HepG2 (cell line): ENCODE results near the gene DNM3. TPM values are rescaled to one million over a fixed set of nuclear protein-coding genes. Genes with fewer than 3 reads are reported as not detected.

ENCODE experiments used
- ATAC-seq: fragments of 200-7000 bp; cut with Tn5 transposase; 3 replicates; pipeline ENCODE4 v1.9.1; 2020; ENCODE audit warnings: mild to moderate bottlenecking, moderate library complexity
- BruUV-seq: library from RNA; stranded (reverse); fragments of 400-500 nt; replicated peaks from 2 replicates; lab custom pipeline; 2021; lab: Mats Ljungman, UMichigan
- CTCF ChIA-PET: fragments of 300-600 bp; formaldehyde crosslinking; extraction: SDS; loops from one replicate; lab custom pipeline; 2021; ENCODE audit warnings: low total read pairs, inconsistent platforms, low intra/inter-chr PET ratio; lab: Yijun Ruan, JAX
- POLR2A ChIA-PET: fragments of 350-600 bp; sonication (Branson Sonifier 250); formaldehyde crosslinking; loops from one replicate; lab custom pipeline; 2020; ENCODE audit warnings: antibody characterized with exemption, inconsistent platforms; lab: Yijun Ruan, JAX
- DNase-seq: peaks from one replicate; pipeline ENCODE4 v3.0.0-alpha.2; 2015; ENCODE audit warnings: low spot score
- FAIRE-seq: peaks from 3 replicates; lab custom pipeline; 2011; peaks lifted over from hg19 to GRCh38; lab: Jason Lieb, UNC
- H2AFZ ChIP-seq: one replicate; pipeline ENCODE4 v1.6.1; 2011; ENCODE audit warnings: low read length, inconsistent platforms
- H3K27ac ChIP-seq: fragments of 300-600 bp; 3 replicates; pipeline ENCODE4 v1.8.0; 2011; ENCODE audit warnings: mixed run types, mild to moderate bottlenecking, mixed read lengths, low read length, inconsistent platforms; ENCODE audit not compliant: insufficient read depth; ENCODE audit errors: extremely low read length
- H3K27me3 ChIP-seq, 2 experiments: fragments of 200-600 bp in 1 of 2; 2 replicates in 1 of 2; 3 replicates in 1 of 2; pipeline versions ENCODE4 v1.6.0 to v1.8.0; 2011; ENCODE audit warnings: low read length in 2 of 2, mild to moderate bottlenecking in 2 of 2, moderate library complexity in 2 of 2, inconsistent platforms in 1 of 2; ENCODE audit not compliant: insufficient read depth in 2 of 2, control insufficient read depth in 1 of 2
- H3K36me3 ChIP-seq, 2 experiments: fragments of 200-600 bp in 1 of 2; replicated peaks in 1 of 2; 2 replicates in 1 of 2; 3 replicates in 1 of 2; pipeline versions ENCODE4 v1.5.1 to v1.8.0; 2011; ENCODE audit warnings: low read length in 2 of 2, inconsistent platforms in 1 of 2; ENCODE audit not compliant: insufficient read depth in 2 of 2, control insufficient read depth in 1 of 2
- H3K4me1 ChIP-seq: 2 replicates; pipeline ENCODE4 v1.5.1; 2012; ENCODE audit warnings: low read length, inconsistent platforms; ENCODE audit not compliant: insufficient read depth
- H3K4me2 ChIP-seq: 2 replicates; pipeline ENCODE4 v1.6.0; 2011; ENCODE audit warnings: low read depth, low read length, inconsistent platforms
- H3K4me3 ChIP-seq, 3 experiments: fragments of 200-600 bp in 1 of 3; sonication (generic), shearing (Covaris generic) in 1 of 3; replicated peaks in 1 of 3; 2 replicates each; pipeline ENCODE4 v1.5.1; 2011 to 2016; ENCODE audit warnings: low read length in 3 of 3, inconsistent platforms in 2 of 3, low read depth in 2 of 3, mild to moderate bottlenecking in 2 of 3, control low read depth in 1 of 3, mixed read lengths in 1 of 3; ENCODE audit not compliant: insufficient read depth in 1 of 3
- H3K79me2 ChIP-seq: one replicate; pipeline ENCODE4 v1.6.1; 2011; ENCODE audit warnings: low read length, inconsistent platforms; ENCODE audit not compliant: insufficient read depth
- H3K9ac ChIP-seq: 2 replicates; pipeline ENCODE4 v1.6.0; 2011; ENCODE audit warnings: mild to moderate bottlenecking, low read depth, low read length, inconsistent platforms; ENCODE audit not compliant: insufficient read depth
- H3K9me3 ChIP-seq: 2 replicates; pipeline ENCODE4 v1.5.1; 2012; ENCODE audit warnings: mild to moderate bottlenecking, low read length
- H4K20me1 ChIP-seq: 2 replicates; pipeline ENCODE4 v1.6.0; 2011; ENCODE audit warnings: inconsistent platforms, mild to moderate bottlenecking, low read length, moderate library complexity; ENCODE audit not compliant: insufficient read depth
- CREB1 ChIP-seq, 2 experiments: fragments of 450-650 bp in 1 of 2; IDR thresholded peaks; 2 replicates each; pipeline ENCODE4 v1.6.1; 2016 to 2017; ENCODE audit warnings: control low read depth in 1 of 2, mild to moderate bottlenecking in 1 of 2, missing compliant biosample characterization in 1 of 2, missing genetic modification characterization in 1 of 2
- MAX ChIP-seq: IDR thresholded peaks from 2 replicates; pipeline ENCODE4 v1.6.1; 2012; ENCODE audit warnings: inconsistent platforms
- PAWR ChIP-seq: sonication (generic); formaldehyde crosslinking; IDR thresholded peaks from 2 replicates; pipeline ENCODE4 v1.4.0; 2020; ENCODE audit warnings: missing genetic modification reagents, mild to moderate bottlenecking, borderline replicate concordance
- RAD21 ChIP-seq: fragments of 450-650 bp; formaldehyde crosslinking; IDR thresholded peaks from 2 replicates; pipeline ENCODE4 v1.5.0; 2020; ENCODE audit warnings: mild to moderate bottlenecking
- RXRB ChIP-seq: IDR thresholded peaks from 2 replicates; pipeline ENCODE4 v1.6.1; 2016; ENCODE audit warnings: borderline replicate concordance, missing genetic modification reagents, missing compliant biosample characterization
- SAP130 ChIP-seq: IDR thresholded peaks from 2 replicates; pipeline ENCODE4 v1.6.1; 2016; ENCODE audit warnings: low read depth
- SMC3 ChIP-seq: IDR thresholded peaks from 2 replicates; pipeline ENCODE4 v1.6.1; 2011; ENCODE audit warnings: low read length, improper control_type of control experiment
- STAG1 ChIP-seq: sonication (generic); formaldehyde crosslinking; IDR thresholded peaks from 2 replicates; pipeline ENCODE4 v1.4.0; 2020; ENCODE audit warnings: missing genetic modification reagents
- ZGPAT ChIP-seq: IDR thresholded peaks from 2 replicates; pipeline ENCODE4 v1.6.1; 2016; ENCODE audit warnings: mild to moderate bottlenecking
- WGBS: methylation state at CpG from one replicate; pipeline ENCODE4 v1.1.6; 2017; ENCODE audit warnings: low lambda C conversion rate; 5-methylcytosine and 5-hydroxymethylcytosine counted together
- in situ Hi-C: cut with HindIII; loops from 2 replicates; pipeline ENCODE4 v1.10.0; 2017; ENCODE audit warnings: low pct_unique_long_range_greater_than_20kb; ENCODE audit not compliant: extremely low pct_ligation_motif_present
- intact Hi-C: fragments of 100-400 bp; cut with micrococcal nuclease; formaldehyde crosslinking; loops from one replicate; pipeline ENCODE4 v1.10.0; 2022; ENCODE audit not compliant: unreplicated experiment
- polyA plus RNA-seq, 8 experiments: library from polyadenylated mRNA; depleted of rRNA in 3 of 8; stranded (reverse) in 7 of 8; unstranded in 1 of 8; fragments of >200 nt; fragmentation: Illumina TruSeq in 4 of 8; extraction: Trizol in 4 of 8; gene quantifications; 2 replicates each; pipeline versions ENCODE4 v1.2.1 to v1.2.3, GENCODE V29; 2011 to 2016; ENCODE audit warnings: low read depth in 4 of 8, missing spikeins in 1 of 8, mixed read lengths in 1 of 8; ENCODE audit not compliant: insufficient read depth in 1 of 8
- total RNA-seq, 5 experiments: library from RNA; depleted of rRNA; stranded (reverse); fragments of >200 nt; fragmentation: Illumina TruSeq; extraction: Trizol; gene quantifications; 2 replicates each; pipeline ENCODE4 v1.2.3, GENCODE V29; 2016; ENCODE audit warnings: low read depth in 1 of 5
- TF ChIP-seq, protein P1 (sequence below): sonication (generic); formaldehyde crosslinking; IDR thresholded peaks from 2 replicates; pipeline ENCODE4 v1.4.0; 2020; ENCODE audit warnings: mild to moderate bottlenecking, missing genetic modification reagents
- TF ChIP-seq, protein P2 (sequence below): IDR thresholded peaks from 2 replicates; pipeline ENCODE4 v1.6.1; 2012; ENCODE audit warnings: low read depth, low read length, improper control_type of control experiment
- TF ChIP-seq, protein P3 (sequence below), 2 experiments: fragments of 450-650 bp in 1 of 2; sonication (generic) in 1 of 2; formaldehyde crosslinking; IDR thresholded peaks; 2 replicates each; pipeline versions ENCODE4 v1.5.0 to v1.8.0; 2020 to 2022; ENCODE audit warnings: mild to moderate bottlenecking in 1 of 2, missing genetic modification reagents in 1 of 2
- TF ChIP-seq, protein P4 (sequence below): IDR thresholded peaks from 2 replicates; pipeline ENCODE4 v1.4.0; 2020; ENCODE audit warnings: mild to moderate bottlenecking, missing genetic modification reagents

DNM3 gene
- total and polyA plus RNA-seq, 2 of the 13 experiments (the other 11 are each of a cell fraction or from before 2014, with no cell fraction given) = 0.05 TPM; not detected in 1

DNA sequence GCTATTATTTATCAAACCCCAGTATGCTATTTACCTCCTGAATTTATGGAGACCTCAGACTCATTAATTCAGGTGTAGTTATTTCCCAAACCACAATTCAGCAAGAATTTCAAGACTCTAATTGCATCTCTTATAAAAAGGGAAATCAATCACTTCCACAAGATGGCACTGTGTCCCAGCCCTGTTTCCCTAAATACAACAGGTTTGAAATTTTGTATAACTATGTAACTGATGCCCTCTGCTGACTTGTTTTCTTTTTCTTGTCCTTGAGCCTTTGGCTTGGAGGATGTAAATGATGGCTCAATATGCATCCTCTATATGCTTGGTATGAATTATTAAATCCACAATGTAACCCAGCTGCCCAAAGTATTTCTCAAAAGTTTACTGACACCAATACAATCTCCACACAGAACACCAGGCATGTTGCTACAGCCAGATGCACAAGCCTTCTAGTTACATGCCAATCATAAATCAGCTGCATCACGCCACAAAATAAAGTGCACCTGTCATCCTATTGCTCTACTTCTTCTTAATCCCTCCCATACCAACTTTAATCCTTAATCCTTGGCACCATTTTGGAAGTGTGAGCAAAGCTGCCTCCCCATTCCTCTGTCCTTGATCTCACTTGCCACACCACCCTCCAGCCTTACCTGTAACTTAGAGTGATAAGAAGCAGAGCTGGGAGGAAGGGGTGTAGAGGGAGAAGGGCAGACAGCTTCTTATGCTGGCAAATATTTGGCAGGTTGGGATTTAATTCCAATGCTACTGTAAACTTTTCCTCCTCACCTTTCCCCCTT, 588.2 kb downstream of the DNM3 start:
- Histone ChIP-seq H2AFZ (no peak overlapping the region), H3K36me3 (no peaks in the 10 kb centered on the region), H3K4me3 (no peak overlapping the region), H3K9ac (no peak overlapping the region), H3K9me3 (no peaks in the 10 kb centered on the region), H3K4me1 (peaks cover 26% of the 10 kb centered on the region), H3K27me3 (no peaks in the 10 kb centered on the region), H3K27ac (no peak overlapping the region), H4K20me1 (no peaks in the 10 kb centered on the region), H3K4me2 (no peak overlapping the region), H3K79me2 (no peaks in the 10 kb centered on the region)
- intact Hi-C loops (loop anchor here (1.0 to 2.0 kb wide), 3 partner anchors 15 to 427 kb away; partner anchors contain the start of gene PIGC), in situ Hi-C loops (loop anchor here (10.0 kb wide), 1 partner anchor 295 kb away; no protein-coding TSS in a partner anchor)
- DNase-seq (peak; percentile 63), FAIRE-seq (peak; percentile 70), ATAC-seq (peak; percentile 74)
- no TSS peak for BruUV-seq
- ChIA-PET CTCF (interaction anchor here (1.5 to 2.2 kb wide), 4 partner anchors 15 to 427 kb away, joined by 6 to 19 read pairs (median 15); partner anchors contain the start of gene PIGC), POLR2A (no interaction called here)
- 92% methylated on average over 1 of the region's 1 CpG for WGBS
- TF ChIP-seq, protein P1, sequence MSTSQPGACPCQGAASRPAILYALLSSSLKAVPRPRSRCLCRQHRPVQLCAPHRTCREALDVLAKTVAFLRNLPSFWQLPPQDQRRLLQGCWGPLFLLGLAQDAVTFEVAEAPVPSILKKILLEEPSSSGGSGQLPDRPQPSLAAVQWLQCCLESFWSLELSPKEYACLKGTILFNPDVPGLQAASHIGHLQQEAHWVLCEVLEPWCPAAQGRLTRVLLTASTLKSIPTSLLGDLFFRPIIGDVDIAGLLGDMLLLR (CRISPR knock-in tag) = no peak
- TF ChIP-seq, protein P2, sequence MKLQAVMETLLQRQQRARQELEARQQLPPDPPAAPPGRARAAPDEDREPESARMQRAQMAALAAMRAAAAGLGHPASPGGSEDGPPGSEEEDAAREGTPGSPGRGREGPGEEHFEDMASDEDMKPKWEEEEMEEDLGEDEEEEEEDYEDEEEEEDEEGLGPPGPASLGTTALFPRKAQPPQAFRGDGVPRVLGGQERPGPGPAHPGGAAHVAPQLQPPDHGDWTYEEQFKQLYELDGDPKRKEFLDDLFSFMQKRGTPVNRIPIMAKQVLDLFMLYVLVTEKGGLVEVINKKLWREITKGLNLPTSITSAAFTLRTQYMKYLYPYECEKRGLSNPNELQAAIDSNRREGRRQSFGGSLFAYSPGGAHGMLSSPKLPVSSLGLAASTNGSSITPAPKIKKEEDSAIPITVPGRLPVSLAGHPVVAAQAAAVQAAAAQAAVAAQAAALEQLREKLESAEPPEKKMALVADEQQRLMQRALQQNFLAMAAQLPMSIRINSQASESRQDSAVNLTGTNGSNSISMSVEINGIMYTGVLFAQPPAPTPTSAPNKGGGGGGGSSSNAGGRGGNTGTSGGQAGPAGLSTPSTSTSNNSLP = peak; percentile 40; the same call in 1 of the 2 replicates
- TF ChIP-seq CREB1 (IDR thresholded peaks at IDR 0.05) (no peak), CREB1 (CRISPR knock-in tag; IDR thresholded peaks at IDR 0.05) (no peak), MAX (no peak), STAG1 (CRISPR knock-in tag) (peak; percentile 88), PAWR (no peak), ZGPAT (0 out of 2 replicates have a peak, but pooled peaks have one; percentile 20), RAD21 (CRISPR knock-in tag) (peak; percentile 56; the same call in 1 of the 2 replicates), SAP130 (CRISPR knock-in tag) (0 out of 2 replicates have a peak, but pooled peaks have one; percentile 25), RXRB (CRISPR knock-in tag) (peak; percentile 13; the same call in 1 of the 2 replicates), SMC3 (peak; percentile 60; the same call in 1 of the 2 replicates)
- TF ChIP-seq, protein P3, sequence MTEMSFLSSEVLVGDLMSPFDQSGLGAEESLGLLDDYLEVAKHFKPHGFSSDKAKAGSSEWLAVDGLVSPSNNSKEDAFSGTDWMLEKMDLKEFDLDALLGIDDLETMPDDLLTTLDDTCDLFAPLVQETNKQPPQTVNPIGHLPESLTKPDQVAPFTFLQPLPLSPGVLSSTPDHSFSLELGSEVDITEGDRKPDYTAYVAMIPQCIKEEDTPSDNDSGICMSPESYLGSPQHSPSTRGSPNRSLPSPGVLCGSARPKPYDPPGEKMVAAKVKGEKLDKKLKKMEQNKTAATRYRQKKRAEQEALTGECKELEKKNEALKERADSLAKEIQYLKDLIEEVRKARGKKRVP (CRISPR knock-in tag; IDR thresholded peaks at IDR 0.05) = peak in 1 of 2 experiments; percentile 29; a peak in 1 of 4 replicates
- TF ChIP-seq, protein P4, sequence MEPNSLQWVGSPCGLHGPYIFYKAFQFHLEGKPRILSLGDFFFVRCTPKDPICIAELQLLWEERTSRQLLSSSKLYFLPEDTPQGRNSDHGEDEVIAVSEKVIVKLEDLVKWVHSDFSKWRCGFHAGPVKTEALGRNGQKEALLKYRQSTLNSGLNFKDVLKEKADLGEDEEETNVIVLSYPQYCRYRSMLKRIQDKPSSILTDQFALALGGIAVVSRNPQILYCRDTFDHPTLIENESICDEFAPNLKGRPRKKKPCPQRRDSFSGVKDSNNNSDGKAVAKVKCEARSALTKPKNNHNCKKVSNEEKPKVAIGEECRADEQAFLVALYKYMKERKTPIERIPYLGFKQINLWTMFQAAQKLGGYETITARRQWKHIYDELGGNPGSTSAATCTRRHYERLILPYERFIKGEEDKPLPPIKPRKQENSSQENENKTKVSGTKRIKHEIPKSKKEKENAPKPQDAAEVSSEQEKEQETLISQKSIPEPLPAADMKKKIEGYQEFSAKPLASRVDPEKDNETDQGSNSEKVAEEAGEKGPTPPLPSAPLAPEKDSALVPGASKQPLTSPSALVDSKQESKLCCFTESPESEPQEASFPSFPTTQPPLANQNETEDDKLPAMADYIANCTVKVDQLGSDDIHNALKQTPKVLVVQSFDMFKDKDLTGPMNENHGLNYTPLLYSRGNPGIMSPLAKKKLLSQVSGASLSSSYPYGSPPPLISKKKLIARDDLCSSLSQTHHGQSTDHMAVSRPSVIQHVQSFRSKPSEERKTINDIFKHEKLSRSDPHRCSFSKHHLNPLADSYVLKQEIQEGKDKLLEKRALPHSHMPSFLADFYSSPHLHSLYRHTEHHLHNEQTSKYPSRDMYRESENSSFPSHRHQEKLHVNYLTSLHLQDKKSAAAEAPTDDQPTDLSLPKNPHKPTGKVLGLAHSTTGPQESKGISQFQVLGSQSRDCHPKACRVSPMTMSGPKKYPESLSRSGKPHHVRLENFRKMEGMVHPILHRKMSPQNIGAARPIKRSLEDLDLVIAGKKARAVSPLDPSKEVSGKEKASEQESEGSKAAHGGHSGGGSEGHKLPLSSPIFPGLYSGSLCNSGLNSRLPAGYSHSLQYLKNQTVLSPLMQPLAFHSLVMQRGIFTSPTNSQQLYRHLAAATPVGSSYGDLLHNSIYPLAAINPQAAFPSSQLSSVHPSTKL (CRISPR knock-in tag) = peak; percentile 45
